Loucy (cell line): ENCODE results near the gene LEF1.

Experiments used
- H2AFZ ChIP-seq: fragments of 200-600 bp; sonication (generic); 2 replicates; pipeline ENCODE4 v1.6.0; 2016; ENCODE audit warnings: antibody characterized with exemption, mild to moderate bottlenecking, low read length, moderate library complexity
- H3F3A ChIP-seq: fragments of 200-600 bp; 2 replicates; pipeline ENCODE4 v1.6.0; 2016; ENCODE audit warnings: antibody characterized with exemption, low read depth, mild to moderate bottlenecking
- H3K27me3 ChIP-seq: fragments of 200-600 bp; sonication (generic); 2 replicates; pipeline ENCODE4 v1.6.1; 2014; ENCODE audit warnings: low read length, mild to moderate bottlenecking; ENCODE audit not compliant: insufficient read depth, poor library complexity, severe bottlenecking
- H3K36me3 ChIP-seq: fragments of 200-600 bp; sonication (generic); 2 replicates; pipeline ENCODE4 v1.6.1; 2016; ENCODE audit warnings: low read length; ENCODE audit not compliant: insufficient read depth
- H3K4me1 ChIP-seq: fragments of 200-600 bp; sonication (generic); 2 replicates; pipeline ENCODE4 v1.5.1; 2014; ENCODE audit warnings: low read length, mild to moderate bottlenecking; ENCODE audit not compliant: insufficient read depth, poor library complexity, severe bottlenecking
- H3K4me2 ChIP-seq: fragments of 200-600 bp; sonication (generic); 2 replicates; pipeline ENCODE4 v1.6.0; 2014; ENCODE audit warnings: antibody characterized with exemption, low read length, low read depth, mild to moderate bottlenecking; ENCODE audit not compliant: poor library complexity, severe bottlenecking
- H3K4me3 ChIP-seq: fragments of 200-600 bp; sonication (generic); 2 replicates; pipeline ENCODE4 v1.5.1; 2014; ENCODE audit warnings: low read length, mild to moderate bottlenecking, mixed read lengths; ENCODE audit not compliant: poor library complexity, severe bottlenecking
- H3K79me2 ChIP-seq: fragments of 200-600 bp; sonication (generic); 2 replicates; pipeline ENCODE4 v1.6.1; 2014; ENCODE audit warnings: low read length; ENCODE audit not compliant: insufficient read depth
- H3K9ac ChIP-seq: fragments of 200-600 bp; sonication (generic); 2 replicates; pipeline ENCODE4 v1.6.0; 2014; ENCODE audit warnings: mild to moderate bottlenecking, low read depth, low read length, moderate library complexity; ENCODE audit not compliant: poor library complexity, severe bottlenecking
- H3K9me2 ChIP-seq: fragments of 200-600 bp; sonication (generic); replicated peaks from 2 replicates; pipeline ENCODE4 v1.6.1; 2016; ENCODE audit warnings: low read depth, low read length, mixed read lengths
- H3K9me3 ChIP-seq: fragments of 200-600 bp; sonication (generic); 2 replicates; pipeline ENCODE4 v1.6.1; 2014; ENCODE audit warnings: mild to moderate bottlenecking, antibody characterized with exemption, low read length, low read depth; ENCODE audit not compliant: insufficient read depth
- H4K20me1 ChIP-seq: fragments of 200-600 bp; sonication (generic); 2 replicates; pipeline ENCODE4 v1.6.0; 2014; ENCODE audit warnings: antibody characterized with exemption, low read length, mild to moderate bottlenecking; ENCODE audit not compliant: insufficient read depth, poor library complexity, severe bottlenecking
- CTCF ChIP-seq: fragments of 200-600 bp; sonication (generic); conservative IDR thresholded peaks from 2 replicates; pipeline ENCODE4 v1.5.1; 2014; ENCODE audit warnings: mild to moderate bottlenecking, antibody characterized with exemption, low read length
- EZH2phosphoT487 ChIP-seq: fragments of 200-600 bp; IDR thresholded peaks from 2 replicates; pipeline ENCODE4 v1.6.1; 2018; ENCODE audit warnings: antibody characterized with exemption, mild to moderate bottlenecking, moderate library complexity, borderline replicate concordance

The LEF1 gene

GRCh38 chr4:108001540-108002135 lies 167.1 kb downstream of the LEF1 start:
- no peaks in the 10 kb centered on the region for H3F3A ChIP-seq
- peaks cover 19% of the 10 kb centered on the region for H3K4me1 ChIP-seq
- H4K20me1 ChIP-seq = no peaks in the 10 kb centered on the region
- no peak for TF ChIP-seq EZH2phosphoT487
- no peak for TF ChIP-seq CTCF
- H3K4me2 ChIP-seq = no peak overlapping the region
- no peak overlapping the region for H3K9ac ChIP-seq
- no peak overlapping the region for H2AFZ ChIP-seq
- no peaks in the 10 kb centered on the region for H3K9me2 ChIP-seq
- no peaks in the 10 kb centered on the region for H3K36me3 ChIP-seq
- peaks cover 27% of the 10 kb centered on the region; the same call in 1 of the 2 replicates for H3K79me2 ChIP-seq
- H3K9me3 ChIP-seq = no peaks in the 10 kb centered on the region
- H3K4me3 ChIP-seq = no peak overlapping the region
- no peaks in the 10 kb centered on the region for H3K27me3 ChIP-seq

- no peaks in the 10 kb centered on the region for H3F3A ChIP-seq
- H3K4me1 ChIP-seq = peaks cover 26% of the 10 kb centered on the region
- H3K27me3 ChIP-seq = no peaks in the 10 kb centered on the region
- no peaks in the 10 kb centered on the region for H3K9me2 ChIP-seq
- peaks cover 7% of the 10 kb centered on the region for H4K20me1 ChIP-seq
- no peak overlapping the region for H2AFZ ChIP-seq
- H3K36me3 ChIP-seq = no peaks in the 10 kb centered on the region
- peaks cover 43% of the 10 kb centered on the region for H3K79me2 ChIP-seq
- H3K9ac ChIP-seq = no peak overlapping the region
- TF ChIP-seq EZH2phosphoT487 (no peak), CTCF (no peak)
- H3K9me3 ChIP-seq = no peaks in the 10 kb centered on the region
- no peak overlapping the region for H3K4me2 ChIP-seq
- H3K4me3 ChIP-seq = no peak overlapping the region
Measured at GRCh38 chr4:107999932-108000539, 168.7 kb downstream of the LEF1 start.

GRCh38 chr4:107997794-107998193 lies 170.9 kb downstream of the LEF1 start:
- Histone ChIP-seq H3K9me2 (no peaks in the 10 kb centered on the region), H3K27me3 (no peaks in the 10 kb centered on the region), H3K4me3 (no peak overlapping the region), H3K4me1 (peaks cover 48% of the 10 kb centered on the region), H3F3A (no peaks in the 10 kb centered on the region), H3K4me2 (peak overlapping the region; percentile 26), H2AFZ (no peak overlapping the region), H3K79me2 (peaks cover 65% of the 10 kb centered on the region), H4K20me1 (peaks cover 24% of the 10 kb centered on the region), H3K36me3 (no peaks in the 10 kb centered on the region), H3K9me3 (no peaks in the 10 kb centered on the region), H3K9ac (no peak overlapping the region)
- no peak for TF ChIP-seq CTCF
- no peak for TF ChIP-seq EZH2phosphoT487
